Prostate gland (tissue), 2 donors: ENCODE measurements around the gene SLC7A14. TPM values are rescaled to one million over a fixed set of nuclear protein-coding genes. Genes with fewer than 3 reads are reported as not detected.

Source experiments
- DNase-seq: peaks from one replicate; pipeline ENCODE4 v3.0.0-alpha.2; 2019; ENCODE audit warnings: low spot score
- H3K27ac ChIP-seq, 2 donors: fragments of 200-600 bp; sonication (generic); 2 replicates each; pipeline ENCODE4 v1.5.1; 2017 to 2019
- H3K27me3 ChIP-seq: fragments of 200-600 bp; sonication (generic); replicated peaks from 2 replicates; pipeline ENCODE4 v1.5.1; 2019; ENCODE audit not compliant: insufficient read depth
- H3K36me3 ChIP-seq, 2 donors: fragments of 200-600 bp; sonication (generic); 1 replicate in 1 of 2; 2 replicates in 1 of 2; pipeline versions ENCODE4 v1.5.1 to v1.8.1; 2017 to 2019
- H3K4me1 ChIP-seq: fragments of 200-600 bp; sonication (generic); replicated peaks from 2 replicates; pipeline ENCODE4 v1.5.1; 2019
- H3K4me3 ChIP-seq, 2 donors: fragments of 200-600 bp; sonication (generic); 2 replicates each; pipeline ENCODE4 v1.5.1; 2017 to 2019
- H3K9me3 ChIP-seq: fragments of 200-600 bp; sonication (generic); 2 replicates; pipeline ENCODE4 v1.5.1; 2017
- CTCF ChIP-seq, 4 experiments: fragments of 200-600 bp in 2 of 4; fragments of 450-650 bp in 2 of 4; sonication (generic) in 2 of 4; IDR thresholded peaks; 1 replicate in 3 of 4; 2 replicates in 1 of 4; pipeline ENCODE4 v1.5.1; 2016 to 2019; ENCODE audit warnings: antibody characterized with exemption in 4 of 4, mild to moderate bottlenecking in 2 of 4, moderate library complexity in 2 of 4
- POLR2A ChIP-seq: fragments of 450-650 bp; IDR thresholded peaks from one replicate; pipeline ENCODE4 v1.6.1; 2016; ENCODE audit warnings: antibody characterized with exemption, mild to moderate bottlenecking
- POLR2AphosphoS5 ChIP-seq: sonication (generic); formaldehyde crosslinking; IDR thresholded peaks from one replicate; pipeline ENCODE4 v1.6.1; 2017; ENCODE audit warnings: antibody characterized with exemption
- WGBS: methylation state at CpG from one replicate; pipeline ENCODE4 v1.1.5; 2018; 5-methylcytosine and 5-hydroxymethylcytosine counted together
- intact Hi-C: fragments of 100-400 bp; cut with DNase I; formaldehyde crosslinking; loops from one replicate; pipeline ENCODE4 v1.14.2; 2022
- total RNA-seq, 2 donors: library from RNA; depleted of rRNA; stranded (reverse); fragments of >200 nt; gene quantifications; one replicate each; pipeline ENCODE4 v1.1.0, GENCODE V29; 2016

SLC7A14 gene
- total RNA-seq, 2 donors from 2014 or later = 0.05 to 0.11 TPM

DNA sequence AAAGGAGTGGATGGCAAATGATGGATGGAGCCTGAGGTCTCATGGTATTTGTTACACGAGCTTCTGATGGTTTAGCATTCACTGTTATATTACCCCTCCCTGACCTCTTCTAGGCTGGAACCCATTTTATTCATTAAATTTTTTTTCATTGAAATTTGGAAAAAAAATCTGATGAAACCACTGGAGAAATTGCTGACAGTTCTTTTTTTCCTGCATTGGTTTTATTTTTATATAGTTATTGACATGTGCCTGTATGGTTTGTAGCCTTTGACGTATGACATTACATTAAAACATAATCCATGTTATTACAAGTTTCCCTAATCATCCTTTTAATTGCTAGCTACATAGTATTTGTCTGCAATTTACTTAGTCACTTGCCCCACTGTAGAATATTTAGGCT is 85.4 kb downstream of the SLC7A14 start:
- Histone ChIP-seq H3K4me3 (no peak overlapping the region), H3K36me3 (no peaks in the 10 kb centered on the region), H3K27me3 (no peaks in the 10 kb centered on the region), H3K27ac (no peak overlapping the region), H3K4me1 (no peaks in the 10 kb centered on the region), H3K9me3 (no peaks in the 10 kb centered on the region)
- 88% methylated on average over 2 of the region's 2 CpGs for WGBS
- TF ChIP-seq POLR2AphosphoS5 (no peak), CTCF (IDR thresholded peaks at IDR 0.05) (no peak), POLR2A (no peak)
- DNase-seq = no peak
- intact Hi-C loops = no loop called here

DNA sequence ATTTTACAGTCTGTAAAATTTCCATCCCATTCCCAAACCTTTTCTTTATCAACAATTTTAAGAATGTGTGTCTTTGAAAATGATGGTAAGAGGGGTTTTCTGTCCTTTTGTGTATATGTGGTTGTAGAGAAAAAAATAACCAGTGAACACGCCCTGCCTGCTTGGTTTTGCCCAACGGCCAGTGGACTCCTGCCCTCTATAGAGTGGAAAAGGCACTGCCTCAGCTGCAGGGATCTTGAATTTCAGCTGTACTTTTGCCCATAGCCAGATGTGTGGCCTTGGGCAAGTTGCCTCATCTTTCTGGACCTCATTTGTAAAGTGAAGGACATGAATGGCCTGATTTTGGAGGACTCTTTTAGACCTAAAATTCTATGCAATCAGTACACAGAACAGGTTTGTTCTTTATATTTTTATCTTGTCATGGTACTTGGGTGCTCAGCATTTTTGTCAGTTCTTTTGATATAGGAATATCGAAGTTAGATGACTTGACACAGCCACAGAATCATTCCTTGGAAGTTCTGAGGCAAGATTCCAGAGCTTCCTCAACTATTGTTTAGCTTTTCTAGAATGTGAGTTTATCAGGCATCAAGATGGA is 86.2 kb downstream of the SLC7A14 start:
- intact Hi-C loops = no loop called here
- Histone ChIP-seq H3K9me3 (no peaks in the 10 kb centered on the region), H3K36me3 (no peaks in the 10 kb centered on the region), H3K4me1 (no peaks in the 10 kb centered on the region), H3K27me3 (no peaks in the 10 kb centered on the region), H3K4me3 (no peak overlapping the region), H3K27ac (no peak overlapping the region)
- WGBS = 72% methylated on average over 3 of the region's 3 CpGs
- DNase-seq = no peak
- TF ChIP-seq CTCF (IDR thresholded peaks at IDR 0.05) (peak in 1 of 4 experiments; percentile 9), POLR2A (no peak)

GRCh38 chr3:170497207-170498095 is 88.4 kb downstream of the SLC7A14 start:
- no peak overlapping the region for H3K4me3 ChIP-seq
- intact Hi-C loops = no loop called here
- no peaks in the 10 kb centered on the region for H3K36me3 ChIP-seq
- 75% methylated on average over 6 of the region's 6 CpGs for WGBS
- H3K27ac ChIP-seq = no peak overlapping the region
- H3K27me3 ChIP-seq = no peaks in the 10 kb centered on the region
- no peak for DNase-seq
- H3K4me1 ChIP-seq = no peaks in the 10 kb centered on the region
- TF ChIP-seq POLR2A (no peak), CTCF (IDR thresholded peaks at IDR 0.05) (no peak), POLR2AphosphoS5 (no peak)
- H3K9me3 ChIP-seq = no peaks in the 10 kb centered on the region

- TF ChIP-seq POLR2A = no peak
- TF ChIP-seq CTCF (IDR thresholded peaks at IDR 0.05) = no peak
- no peak for TF ChIP-seq POLR2AphosphoS5
- Histone ChIP-seq H3K4me1 (no peaks in the 10 kb centered on the region), H3K27ac (no peak overlapping the region), H3K9me3 (no peaks in the 10 kb centered on the region), H3K36me3 (no peaks in the 10 kb centered on the region), H3K4me3 (no peak overlapping the region), H3K27me3 (no peaks in the 10 kb centered on the region)
- intact Hi-C loops = no loop called here
- DNase-seq = no peak
- 69% methylated on average over 6 of the region's 6 CpGs for WGBS
These were observed 89.1 kb downstream of the SLC7A14 start for GRCh38 chr3:170496868-170497140.
